HepG2 (cell line): Measurements from ENCODE around the gene CELF2. TPM values are rescaled to one million over a fixed set of nuclear protein-coding genes. Genes with fewer than 3 reads are reported as not detected.
A peak's percentile ranks its signal among the peaks of the same experiment; 100 is the strongest.

Experiments
- ATAC-seq: fragments of 200-7000 bp; cut with Tn5 transposase; 3 replicates; pipeline ENCODE4 v1.9.1; 2020; ENCODE audit warnings: mild to moderate bottlenecking, moderate library complexity
- BruUV-seq: library from RNA; stranded (reverse); fragments of 400-500 nt; replicated peaks from 2 replicates; lab custom pipeline; 2021; lab: Mats Ljungman, UMichigan
- CTCF ChIA-PET: fragments of 300-600 bp; formaldehyde crosslinking; extraction: SDS; loops from one replicate; lab custom pipeline; 2021; ENCODE audit warnings: low total read pairs, inconsistent platforms, low intra/inter-chr PET ratio; lab: Yijun Ruan, JAX
- POLR2A ChIA-PET: fragments of 350-600 bp; sonication (Branson Sonifier 250); formaldehyde crosslinking; loops from one replicate; lab custom pipeline; 2020; ENCODE audit warnings: antibody characterized with exemption, inconsistent platforms; lab: Yijun Ruan, JAX
- DNase-seq: peaks from one replicate; pipeline ENCODE4 v3.0.0-alpha.2; 2015; ENCODE audit warnings: low spot score
- FAIRE-seq: peaks from 3 replicates; lab custom pipeline; 2011; peaks lifted over from hg19 to GRCh38; lab: Jason Lieb, UNC
- H2AFZ ChIP-seq: one replicate; pipeline ENCODE4 v1.6.1; 2011; ENCODE audit warnings: low read length, inconsistent platforms
- H3K27ac ChIP-seq: fragments of 300-600 bp; 3 replicates; pipeline ENCODE4 v1.8.0; 2011; ENCODE audit warnings: mixed run types, mild to moderate bottlenecking, mixed read lengths, low read length, inconsistent platforms; ENCODE audit not compliant: insufficient read depth; ENCODE audit errors: extremely low read length
- H3K27me3 ChIP-seq, 2 experiments: fragments of 200-600 bp in 1 of 2; 2 replicates in 1 of 2; 3 replicates in 1 of 2; pipeline versions ENCODE4 v1.6.0 to v1.8.0; 2011; ENCODE audit warnings: low read length in 2 of 2, mild to moderate bottlenecking in 2 of 2, moderate library complexity in 2 of 2, inconsistent platforms in 1 of 2; ENCODE audit not compliant: insufficient read depth in 2 of 2, control insufficient read depth in 1 of 2
- H3K36me3 ChIP-seq, 2 experiments: fragments of 200-600 bp in 1 of 2; replicated peaks in 1 of 2; 2 replicates in 1 of 2; 3 replicates in 1 of 2; pipeline versions ENCODE4 v1.5.1 to v1.8.0; 2011; ENCODE audit warnings: low read length in 2 of 2, inconsistent platforms in 1 of 2; ENCODE audit not compliant: insufficient read depth in 2 of 2, control insufficient read depth in 1 of 2
- H3K4me1 ChIP-seq: 2 replicates; pipeline ENCODE4 v1.5.1; 2012; ENCODE audit warnings: low read length, inconsistent platforms; ENCODE audit not compliant: insufficient read depth
- H3K4me2 ChIP-seq: 2 replicates; pipeline ENCODE4 v1.6.0; 2011; ENCODE audit warnings: low read depth, low read length, inconsistent platforms
- H3K4me3 ChIP-seq, 3 experiments: fragments of 200-600 bp in 1 of 3; sonication (generic), shearing (Covaris generic) in 1 of 3; replicated peaks in 1 of 3; 2 replicates each; pipeline ENCODE4 v1.5.1; 2011 to 2016; ENCODE audit warnings: low read length in 3 of 3, inconsistent platforms in 2 of 3, low read depth in 2 of 3, mild to moderate bottlenecking in 2 of 3, control low read depth in 1 of 3, mixed read lengths in 1 of 3; ENCODE audit not compliant: insufficient read depth in 1 of 3
- H3K79me2 ChIP-seq: one replicate; pipeline ENCODE4 v1.6.1; 2011; ENCODE audit warnings: low read length, inconsistent platforms; ENCODE audit not compliant: insufficient read depth
- H3K9ac ChIP-seq: 2 replicates; pipeline ENCODE4 v1.6.0; 2011; ENCODE audit warnings: mild to moderate bottlenecking, low read depth, low read length, inconsistent platforms; ENCODE audit not compliant: insufficient read depth
- H3K9me3 ChIP-seq: 2 replicates; pipeline ENCODE4 v1.5.1; 2012; ENCODE audit warnings: mild to moderate bottlenecking, low read length
- H4K20me1 ChIP-seq: 2 replicates; pipeline ENCODE4 v1.6.0; 2011; ENCODE audit warnings: inconsistent platforms, mild to moderate bottlenecking, low read length, moderate library complexity; ENCODE audit not compliant: insufficient read depth
- CHD2 ChIP-seq: IDR thresholded peaks from 2 replicates; pipeline ENCODE4 v1.6.1; 2011; ENCODE audit warnings: low read depth, low read length, improper control_type of control experiment
- GLI4 ChIP-seq: sonication (generic); formaldehyde crosslinking; IDR thresholded peaks from 2 replicates; pipeline ENCODE4 v1.5.1; 2020; ENCODE audit warnings: missing genetic modification reagents, mild to moderate bottlenecking, moderate library complexity, borderline replicate concordance
- HNF4A ChIP-seq: sonication (generic); formaldehyde crosslinking; IDR thresholded peaks from 2 replicates; pipeline ENCODE4 v1.4.0; 2020; ENCODE audit warnings: missing genetic modification reagents
- JUNB ChIP-seq: sonication (generic); formaldehyde crosslinking; IDR thresholded peaks from 2 replicates; pipeline ENCODE4 v1.8.0; 2022; ENCODE audit warnings: missing genetic modification reagents, mild to moderate bottlenecking, borderline replicate concordance
- MIXL1 ChIP-seq: IDR thresholded peaks from 2 replicates; pipeline ENCODE4 v1.6.1; 2016
- MTF2 ChIP-seq: sonication (generic); formaldehyde crosslinking; IDR thresholded peaks from 2 replicates; pipeline ENCODE4 v1.5.0; 2020; ENCODE audit warnings: missing genetic modification reagents, borderline replicate concordance
- PAF1 ChIP-seq: IDR thresholded peaks from 2 replicates; pipeline ENCODE4 v1.6.1; 2016; ENCODE audit warnings: missing genetic modification reagents, missing compliant biosample characterization
- PHF21A ChIP-seq: sonication (generic); formaldehyde crosslinking; IDR thresholded peaks from 2 replicates; pipeline ENCODE4 v1.5.0; 2020; ENCODE audit warnings: mild to moderate bottlenecking, missing genetic modification reagents
- RXRA ChIP-seq: sonication (generic); formaldehyde crosslinking; IDR thresholded peaks from 2 replicates; pipeline ENCODE4 v1.5.1; 2020; ENCODE audit warnings: missing genetic modification reagents
- SMYD3 ChIP-seq: sonication (generic); formaldehyde crosslinking; IDR thresholded peaks from 2 replicates; pipeline ENCODE4 v1.8.1; 2023; ENCODE audit warnings: mild to moderate bottlenecking, missing genetic modification reagents
- TOE1 ChIP-seq: sonication (generic); formaldehyde crosslinking; IDR thresholded peaks from 2 replicates; pipeline ENCODE4 v1.4.0; 2020; ENCODE audit warnings: mild to moderate bottlenecking, missing genetic modification reagents
- ZNF276 ChIP-seq: sonication (generic); formaldehyde crosslinking; IDR thresholded peaks from 2 replicates; pipeline ENCODE4 v1.4.0; 2020; ENCODE audit warnings: mild to moderate bottlenecking, low read depth, missing genetic modification reagents
- ZNF589 ChIP-seq: sonication (generic); formaldehyde crosslinking; conservative IDR thresholded peaks from 2 replicates; pipeline ENCODE4 v1.8.0; 2022; ENCODE audit warnings: mild to moderate bottlenecking, moderate library complexity, missing genetic modification reagents
- ZNF597 ChIP-seq: sonication (generic); formaldehyde crosslinking; IDR thresholded peaks from 2 replicates; pipeline ENCODE4 v1.5.0; 2020; ENCODE audit warnings: missing genetic modification reagents
- ZNF788 ChIP-seq: sonication (generic); formaldehyde crosslinking; IDR thresholded peaks from 2 replicates; pipeline ENCODE4 v1.5.0; 2020; ENCODE audit warnings: mild to moderate bottlenecking, missing genetic modification reagents, borderline replicate concordance
- WGBS: methylation state at CpG from one replicate; pipeline ENCODE4 v1.1.6; 2017; ENCODE audit warnings: low lambda C conversion rate; 5-methylcytosine and 5-hydroxymethylcytosine counted together
- in situ Hi-C: cut with HindIII; loops from 2 replicates; pipeline ENCODE4 v1.10.0; 2017; ENCODE audit warnings: low pct_unique_long_range_greater_than_20kb; ENCODE audit not compliant: extremely low pct_ligation_motif_present
- intact Hi-C: fragments of 100-400 bp; cut with micrococcal nuclease; formaldehyde crosslinking; loops from one replicate; pipeline ENCODE4 v1.10.0; 2022; ENCODE audit not compliant: unreplicated experiment
- polyA plus RNA-seq, 8 experiments: library from polyadenylated mRNA; depleted of rRNA in 3 of 8; stranded (reverse) in 7 of 8; unstranded in 1 of 8; fragments of >200 nt; fragmentation: Illumina TruSeq in 4 of 8; extraction: Trizol in 4 of 8; gene quantifications; 2 replicates each; pipeline versions ENCODE4 v1.2.1 to v1.2.3, GENCODE V29; 2011 to 2016; ENCODE audit warnings: low read depth in 4 of 8, missing spikeins in 1 of 8, mixed read lengths in 1 of 8; ENCODE audit not compliant: insufficient read depth in 1 of 8
- total RNA-seq, 5 experiments: library from RNA; depleted of rRNA; stranded (reverse); fragments of >200 nt; fragmentation: Illumina TruSeq; extraction: Trizol; gene quantifications; 2 replicates each; pipeline ENCODE4 v1.2.3, GENCODE V29; 2016; ENCODE audit warnings: low read depth in 1 of 5

The CELF2 gene
- total and polyA plus RNA-seq, 2 of the 13 experiments (the other 11 are each of a cell fraction or from before 2014, with no cell fraction given), result not detected

- H3K36me3 ChIP-seq, result no peaks in the 10 kb centered on the region
- peaks cover 1 to 49% of the 10 kb centered on the region in 2 experiments; a peak in 4 of 5 replicates for H3K27me3 ChIP-seq
- 0% methylated on average over 7 of the region's 7 CpGs for whole genome bisulfite sequencing
- POLR2A ChIA-PET, result no interaction called here
- H3K4me3 ChIP-seq, result no peak overlapping the region
- no peak overlapping the region for H3K27ac ChIP-seq
- no peak overlapping the region for H3K9ac ChIP-seq
- no peak for ATAC-seq
- no peaks in the 10 kb centered on the region for H3K9me3 ChIP-seq
- H3K79me2 ChIP-seq, result no peaks in the 10 kb centered on the region
- in situ Hi-C loops, result no loop called here
- intact Hi-C loops, result no loop called here
- FAIRE-seq, result no peak
- DNase-seq, result no peak
- H3K4me1 ChIP-seq, result no peaks in the 10 kb centered on the region
- TF ChIP-seq MIXL1 (CRISPR knock-in tag) (no peak), RXRA (CRISPR knock-in tag) (no peak), ZNF276 (no peak)
- TF ChIP-seq, all 625 proteins: peak for 0
- BruUV-seq, result no TSS peak
- Histone ChIP-seq H3K4me2 (no peak overlapping the region), H2AFZ (no peak overlapping the region), H4K20me1 (no peaks in the 10 kb centered on the region)
- CTCF ChIA-PET, result no interaction called here
Measured at GRCh38 chr10:11317936-11318670, 300.4 kb downstream of the CELF2 start.

- H3K27me3 ChIP-seq, result peaks cover 1 to 45% of the 10 kb centered on the region in 2 experiments; a peak in 4 of 5 replicates
- TF ChIP-seq MTF2 (no peak), ZNF597 (CRISPR knock-in tag) (no peak), ZNF589 (CRISPR knock-in tag) (no peak), PAF1 (no peak), TOE1 (CRISPR knock-in tag) (no peak), ZNF788 (CRISPR knock-in tag) (no peak), HNF4A (CRISPR knock-in tag) (no peak), SMYD3 (CRISPR knock-in tag) (no peak), GLI4 (CRISPR knock-in tag) (no peak), JUNB (CRISPR knock-in tag) (no peak), CHD2 (no peak), PHF21A (CRISPR knock-in tag) (no peak)
Measured at GRCh38 chr10:11318826-11319598, 301.3 kb downstream of the CELF2 start.

More at GRCh38 chr10:11318826-11319598, 301.3 kb downstream of the CELF2 start:
- in situ Hi-C loops, result no loop called here
- ATAC-seq, result peak; percentile 55
- Histone ChIP-seq H3K36me3 (no peaks in the 10 kb centered on the region), H3K9me3 (no peaks in the 10 kb centered on the region), H3K4me2 (no peak overlapping the region), H3K9ac (no peak overlapping the region), H3K27ac (no peak overlapping the region), H3K79me2 (no peaks in the 10 kb centered on the region), H3K4me1 (no peaks in the 10 kb centered on the region), H4K20me1 (no peaks in the 10 kb centered on the region), H3K4me3 (no peak overlapping the region), H2AFZ (no peak overlapping the region)
- no TSS peak for BruUV-seq
- 23% methylated on average over 14 of the region's 26 CpGs for WGBS
- no peak for FAIRE-seq
- POLR2A ChIA-PET, result no interaction called here
- CTCF ChIA-PET, result no interaction called here
- intact Hi-C loops, result no loop called here
- no peak for DNase-seq
